WTC11 (cell line): ENCODE results near the gene ABLIM2. TPM values are rescaled to one million over a fixed set of nuclear protein-coding genes. Genes with fewer than 3 reads are reported as not detected.

Experiments used
- ATAC-seq: fragments of 200-7000 bp; cut with Tn5 transposase; 2 replicates; pipeline ENCODE4 v1.10.0; 2021; ENCODE audit warnings: mild to moderate bottlenecking, moderate library complexity
- CTCF ChIA-PET: fragments of 300-600 bp; sonication (Branson Sonifier 250); formaldehyde crosslinking; loops from one replicate; lab custom pipeline; 2021; ENCODE audit warnings: antibody characterized with exemption; lab: Charles Lee
- POLR2A ChIA-PET: fragments of 350-600 bp; sonication (Branson Sonifier 250); formaldehyde crosslinking; loops from one replicate; lab custom pipeline; 2021; ENCODE audit warnings: antibody characterized with exemption; lab: Charles Lee
- DNase-seq: peaks from one replicate; pipeline ENCODE4 v3.0.0; 2021; ENCODE audit warnings: low spot score
- H3K27ac Mint-ChIP-seq: 2 replicates; pipeline ENCODE4 v1.8.0; 2021; ENCODE audit warnings: mixed read lengths
- H3K27me3 Mint-ChIP-seq: 2 replicates; pipeline ENCODE4 v1.8.0; 2021; ENCODE audit warnings: low read depth, mild to moderate bottlenecking, moderate library complexity, mixed read lengths
- H3K36me3 Mint-ChIP-seq: 2 replicates; pipeline ENCODE4 v1.8.0; 2021; ENCODE audit warnings: mixed read lengths
- H3K4me1 Mint-ChIP-seq: 2 replicates; pipeline ENCODE4 v1.8.0; 2022; ENCODE audit warnings: mixed read lengths
- H3K4me3 Mint-ChIP-seq: 2 replicates; pipeline ENCODE4 v1.8.0; 2021; ENCODE audit warnings: mild to moderate bottlenecking, moderate library complexity, mixed read lengths
- H3K9me3 Mint-ChIP-seq: 2 replicates; pipeline ENCODE4 v1.8.0; 2021; ENCODE audit warnings: mixed read lengths
- CREM ChIP-seq: sonication (generic); formaldehyde crosslinking; IDR thresholded peaks from 2 replicates; pipeline ENCODE4 v1.8.1; 2022; ENCODE audit warnings: mild to moderate bottlenecking, missing genetic modification reagents, moderate library complexity
- EMX1 ChIP-seq: fragments of 250-450 bp; sonication (Bioruptor Pico); IDR thresholded peaks from 2 replicates; pipeline ENCODE4 v1.8.0; 2021; ENCODE audit warnings: mild to moderate bottlenecking
- GRHL2 ChIP-seq: fragments of 250-450 bp; sonication (Bioruptor Pico); IDR thresholded peaks from 2 replicates; pipeline ENCODE4 v1.8.0; 2022; ENCODE audit warnings: mild to moderate bottlenecking, moderate library complexity; ENCODE audit not compliant: insufficient replicate concordance, severe bottlenecking
- MXD4 ChIP-seq: fragments of 250-450 bp; sonication (Bioruptor Pico); IDR thresholded peaks from 2 replicates; pipeline ENCODE4 v1.8.0; 2021; ENCODE audit warnings: mild to moderate bottlenecking, moderate library complexity, borderline replicate concordance
- NFATC4 ChIP-seq: fragments of 250-450 bp; sonication (Bioruptor Pico); IDR thresholded peaks from 2 replicates; pipeline ENCODE4 v1.9.0; 2021; ENCODE audit warnings: mild to moderate bottlenecking
- NFE2L1 ChIP-seq: sonication (generic); formaldehyde crosslinking; IDR thresholded peaks from 2 replicates; pipeline ENCODE4 v1.8.1; 2023; ENCODE audit warnings: missing genetic modification reagents
- NR1H2 ChIP-seq: sonication (generic); formaldehyde crosslinking; IDR thresholded peaks from 2 replicates; pipeline ENCODE4 v1.9.0; 2021; ENCODE audit warnings: mild to moderate bottlenecking, moderate library complexity, missing genetic modification reagents
- NR2C2 ChIP-seq: sonication (generic); formaldehyde crosslinking; IDR thresholded peaks from 2 replicates; pipeline ENCODE4 v1.8.0; 2022; ENCODE audit warnings: mild to moderate bottlenecking, missing genetic modification reagents
- SP1 ChIP-seq: sonication (generic); formaldehyde crosslinking; conservative IDR thresholded peaks from 2 replicates; pipeline ENCODE4 v1.8.1; 2022; ENCODE audit warnings: missing genetic modification reagents
- TP53 ChIP-seq: sonication (generic); formaldehyde crosslinking; IDR thresholded peaks from 2 replicates; pipeline ENCODE4 v1.8.1; 2023; ENCODE audit warnings: mild to moderate bottlenecking, missing genetic modification reagents
- ZNF138 ChIP-seq: sonication (generic); formaldehyde crosslinking; conservative IDR thresholded peaks from 2 replicates; pipeline ENCODE4 v1.8.1; 2022; ENCODE audit warnings: mild to moderate bottlenecking, moderate library complexity, missing genetic modification reagents
- ZNF232 ChIP-seq: sonication (generic); formaldehyde crosslinking; IDR thresholded peaks from 2 replicates; pipeline ENCODE4 v1.8.0; 2022; ENCODE audit warnings: mild to moderate bottlenecking, missing genetic modification reagents
- ZNF396 ChIP-seq: fragments of 250-450 bp; sonication (Bioruptor Pico); IDR thresholded peaks from 2 replicates; pipeline ENCODE4 v1.8.0; 2021; ENCODE audit warnings: mild to moderate bottlenecking, moderate library complexity, borderline replicate concordance
- total RNA-seq: library from RNA; stranded (reverse); gene quantifications from 3 replicates; pipeline ENCODE4 v1.2.3, GENCODE V29; 2021
- TF ChIP-seq, protein P1 (sequence below): fragments of 250-450 bp; sonication (Bioruptor Pico); IDR thresholded peaks from 2 replicates; pipeline ENCODE4 v1.8.0; 2021; ENCODE audit warnings: mild to moderate bottlenecking
- TF ChIP-seq, protein P2 (sequence below): sonication (generic); formaldehyde crosslinking; IDR thresholded peaks from 2 replicates; pipeline ENCODE4 v1.8.0; 2022; ENCODE audit warnings: mild to moderate bottlenecking, missing genetic modification reagents
- TF ChIP-seq, protein P3 (sequence below): sonication (generic); formaldehyde crosslinking; IDR thresholded peaks from 2 replicates; pipeline ENCODE4 v1.8.0; 2022; ENCODE audit warnings: mild to moderate bottlenecking, missing genetic modification reagents
- TF ChIP-seq, protein P4 (sequence below): sonication (generic); formaldehyde crosslinking; IDR thresholded peaks from 2 replicates; pipeline ENCODE4 v1.8.1; 2023; ENCODE audit warnings: mild to moderate bottlenecking, missing genetic modification reagents
- TF ChIP-seq, protein P5 (sequence below): sonication (generic); formaldehyde crosslinking; IDR thresholded peaks from 2 replicates; pipeline ENCODE4 v1.8.1; 2022; ENCODE audit warnings: mild to moderate bottlenecking, missing genetic modification reagents, moderate library complexity, borderline replicate concordance
- TF ChIP-seq, protein P6 (sequence below): sonication (generic); formaldehyde crosslinking; IDR thresholded peaks from 2 replicates; pipeline ENCODE4 v1.8.1; 2023; ENCODE audit warnings: mild to moderate bottlenecking, missing genetic modification reagents
- TF ChIP-seq, protein P7 (sequence below): sonication (generic); formaldehyde crosslinking; conservative IDR thresholded peaks from 2 replicates; pipeline ENCODE4 v1.8.1; 2022; ENCODE audit warnings: mild to moderate bottlenecking, missing genetic modification reagents
- TF ChIP-seq, protein P8 (sequence below): sonication (generic); formaldehyde crosslinking; IDR thresholded peaks from 2 replicates; pipeline ENCODE4 v1.8.0; 2022; ENCODE audit warnings: missing genetic modification reagents
- TF ChIP-seq, protein P9 (sequence below): sonication (generic); formaldehyde crosslinking; IDR thresholded peaks from 2 replicates; pipeline ENCODE4 v1.8.1; 2023; ENCODE audit warnings: mild to moderate bottlenecking, moderate library complexity, missing genetic modification reagents
- TF ChIP-seq, protein P10 (sequence below): sonication (generic); formaldehyde crosslinking; IDR thresholded peaks from 2 replicates; pipeline ENCODE4 v1.8.1; 2023; ENCODE audit warnings: mild to moderate bottlenecking, missing genetic modification reagents, moderate library complexity

Gene ABLIM2
- total RNA-seq, 1 experiment from 2014 or later = 2.6 TPM

DNA sequence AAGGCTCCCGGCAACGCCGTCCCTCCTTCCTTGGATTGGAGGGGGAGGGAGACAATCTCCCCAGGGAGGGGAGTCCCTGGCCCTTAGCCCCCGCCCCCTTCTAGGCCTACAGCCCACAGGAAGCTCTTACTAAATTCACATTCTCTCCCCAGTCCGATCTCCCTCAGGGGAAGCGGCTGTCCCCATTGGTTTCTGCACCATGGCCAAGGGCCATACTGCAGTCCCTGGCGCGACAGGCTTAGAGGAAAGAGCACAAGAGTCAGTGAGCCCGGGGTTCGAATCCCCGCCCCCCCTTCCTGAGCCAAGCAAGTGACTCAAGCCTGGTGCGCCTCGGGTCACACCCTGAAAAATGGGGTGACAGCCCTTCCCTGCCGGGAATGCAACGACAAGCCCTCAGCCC is 1.1 kb downstream of the ABLIM2 start (continued):
- TF ChIP-seq GRHL2 (CRISPR knock-in tag) = no peak
- TF ChIP-seq, protein P1, sequence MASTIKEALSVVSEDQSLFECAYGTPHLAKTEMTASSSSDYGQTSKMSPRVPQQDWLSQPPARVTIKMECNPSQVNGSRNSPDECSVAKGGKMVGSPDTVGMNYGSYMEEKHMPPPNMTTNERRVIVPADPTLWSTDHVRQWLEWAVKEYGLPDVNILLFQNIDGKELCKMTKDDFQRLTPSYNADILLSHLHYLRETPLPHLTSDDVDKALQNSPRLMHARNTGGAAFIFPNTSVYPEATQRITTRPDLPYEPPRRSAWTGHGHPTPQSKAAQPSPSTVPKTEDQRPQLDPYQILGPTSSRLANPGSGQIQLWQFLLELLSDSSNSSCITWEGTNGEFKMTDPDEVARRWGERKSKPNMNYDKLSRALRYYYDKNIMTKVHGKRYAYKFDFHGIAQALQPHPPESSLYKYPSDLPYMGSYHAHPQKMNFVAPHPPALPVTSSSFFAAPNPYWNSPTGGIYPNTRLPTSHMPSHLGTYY (CRISPR knock-in tag) = no peak
- no peak for TF ChIP-seq NR1H2
- TF ChIP-seq ZNF138 = no peak
- no peak for TF ChIP-seq TP53 (CRISPR knock-in tag)
- no peak for TF ChIP-seq NFE2L1 (CRISPR knock-in tag)
- no peak for TF ChIP-seq ZNF232 (CRISPR knock-in tag)
- TF ChIP-seq, protein P2, sequence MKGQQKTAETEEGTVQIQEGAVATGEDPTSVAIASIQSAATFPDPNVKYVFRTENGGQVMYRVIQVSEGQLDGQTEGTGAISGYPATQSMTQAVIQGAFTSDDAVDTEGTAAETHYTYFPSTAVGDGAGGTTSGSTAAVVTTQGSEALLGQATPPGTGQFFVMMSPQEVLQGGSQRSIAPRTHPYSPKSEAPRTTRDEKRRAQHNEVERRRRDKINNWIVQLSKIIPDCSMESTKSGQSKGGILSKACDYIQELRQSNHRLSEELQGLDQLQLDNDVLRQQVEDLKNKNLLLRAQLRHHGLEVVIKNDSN (CRISPR knock-in tag) = no peak
- TF ChIP-seq ZNF396 (CRISPR knock-in tag) = no peak
- TF ChIP-seq NFATC4 = no peak
- TF ChIP-seq SP1 = no peak
- no peak for TF ChIP-seq CREM (CRISPR knock-in tag)
- TF ChIP-seq NR2C2 (CRISPR knock-in tag) = no peak
- TF ChIP-seq, protein P3, sequence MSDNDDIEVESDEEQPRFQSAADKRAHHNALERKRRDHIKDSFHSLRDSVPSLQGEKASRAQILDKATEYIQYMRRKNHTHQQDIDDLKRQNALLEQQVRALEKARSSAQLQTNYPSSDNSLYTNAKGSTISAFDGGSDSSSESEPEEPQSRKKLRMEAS (CRISPR knock-in tag) = no peak
- TF ChIP-seq, protein P4, sequence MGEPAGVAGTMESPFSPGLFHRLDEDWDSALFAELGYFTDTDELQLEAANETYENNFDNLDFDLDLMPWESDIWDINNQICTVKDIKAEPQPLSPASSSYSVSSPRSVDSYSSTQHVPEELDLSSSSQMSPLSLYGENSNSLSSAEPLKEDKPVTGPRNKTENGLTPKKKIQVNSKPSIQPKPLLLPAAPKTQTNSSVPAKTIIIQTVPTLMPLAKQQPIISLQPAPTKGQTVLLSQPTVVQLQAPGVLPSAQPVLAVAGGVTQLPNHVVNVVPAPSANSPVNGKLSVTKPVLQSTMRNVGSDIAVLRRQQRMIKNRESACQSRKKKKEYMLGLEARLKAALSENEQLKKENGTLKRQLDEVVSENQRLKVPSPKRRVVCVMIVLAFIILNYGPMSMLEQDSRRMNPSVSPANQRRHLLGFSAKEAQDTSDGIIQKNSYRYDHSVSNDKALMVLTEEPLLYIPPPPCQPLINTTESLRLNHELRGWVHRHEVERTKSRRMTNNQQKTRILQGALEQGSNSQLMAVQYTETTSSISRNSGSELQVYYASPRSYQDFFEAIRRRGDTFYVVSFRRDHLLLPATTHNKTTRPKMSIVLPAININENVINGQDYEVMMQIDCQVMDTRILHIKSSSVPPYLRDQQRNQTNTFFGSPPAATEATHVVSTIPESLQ = no peak

DNA sequence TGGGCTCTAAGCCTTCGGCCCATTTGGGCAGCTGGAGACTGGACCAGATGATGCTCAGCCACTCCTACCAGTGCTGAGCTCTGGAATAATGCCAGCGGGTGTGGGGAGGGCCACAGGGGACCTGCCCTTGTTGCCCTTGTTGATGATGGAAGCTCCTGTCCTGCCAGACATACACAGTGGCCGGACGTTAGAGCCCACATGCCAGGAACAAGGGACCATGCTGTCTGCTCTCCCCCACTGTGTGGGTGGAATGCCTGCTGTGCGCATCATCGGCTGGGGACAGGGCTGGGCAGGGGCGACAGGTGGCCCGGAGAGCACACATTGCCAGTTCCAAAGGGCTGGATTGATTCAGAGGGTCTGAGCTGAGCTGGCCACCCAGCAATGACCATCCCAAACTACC is 2.0 kb downstream of the ABLIM2 start:
- no peaks in the 10 kb centered on the region for H3K36me3 Mint-ChIP-seq
- no peak for ATAC-seq
- ChIA-PET POLR2A (no interaction called here), CTCF (interaction anchor here (0.7 to 1.1 kb wide), 3 partner anchors 9 to 109 kb away, joined by 3 to 5 read pairs (median 3); no protein-coding TSS in a partner anchor)
- no peak for DNase-seq
- H3K27me3 Mint-ChIP-seq = peaks cover 41% of the 10 kb centered on the region
- no peak overlapping the region for H3K4me3 Mint-ChIP-seq
- no peak overlapping the region for H3K27ac Mint-ChIP-seq
- H3K4me1 Mint-ChIP-seq = peaks cover 11% of the 10 kb centered on the region
- H3K9me3 Mint-ChIP-seq = no peaks in the 10 kb centered on the region
- TF ChIP-seq, protein P5, sequence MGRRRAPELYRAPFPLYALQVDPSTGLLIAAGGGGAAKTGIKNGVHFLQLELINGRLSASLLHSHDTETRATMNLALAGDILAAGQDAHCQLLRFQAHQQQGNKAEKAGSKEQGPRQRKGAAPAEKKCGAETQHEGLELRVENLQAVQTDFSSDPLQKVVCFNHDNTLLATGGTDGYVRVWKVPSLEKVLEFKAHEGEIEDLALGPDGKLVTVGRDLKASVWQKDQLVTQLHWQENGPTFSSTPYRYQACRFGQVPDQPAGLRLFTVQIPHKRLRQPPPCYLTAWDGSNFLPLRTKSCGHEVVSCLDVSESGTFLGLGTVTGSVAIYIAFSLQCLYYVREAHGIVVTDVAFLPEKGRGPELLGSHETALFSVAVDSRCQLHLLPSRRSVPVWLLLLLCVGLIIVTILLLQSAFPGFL = no peak
- TF ChIP-seq, protein P6, sequence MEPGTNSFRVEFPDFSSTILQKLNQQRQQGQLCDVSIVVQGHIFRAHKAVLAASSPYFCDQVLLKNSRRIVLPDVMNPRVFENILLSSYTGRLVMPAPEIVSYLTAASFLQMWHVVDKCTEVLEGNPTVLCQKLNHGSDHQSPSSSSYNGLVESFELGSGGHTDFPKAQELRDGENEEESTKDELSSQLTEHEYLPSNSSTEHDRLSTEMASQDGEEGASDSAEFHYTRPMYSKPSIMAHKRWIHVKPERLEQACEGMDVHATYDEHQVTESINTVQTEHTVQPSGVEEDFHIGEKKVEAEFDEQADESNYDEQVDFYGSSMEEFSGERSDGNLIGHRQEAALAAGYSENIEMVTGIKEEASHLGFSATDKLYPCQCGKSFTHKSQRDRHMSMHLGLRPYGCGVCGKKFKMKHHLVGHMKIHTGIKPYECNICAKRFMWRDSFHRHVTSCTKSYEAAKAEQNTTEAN (CRISPR knock-in tag) = no peak
- TF ChIP-seq MXD4 = no peak
- no peak for TF ChIP-seq ZNF396 (CRISPR knock-in tag)
- no peak for TF ChIP-seq CREM (CRISPR knock-in tag)
- TF ChIP-seq, protein P7, sequence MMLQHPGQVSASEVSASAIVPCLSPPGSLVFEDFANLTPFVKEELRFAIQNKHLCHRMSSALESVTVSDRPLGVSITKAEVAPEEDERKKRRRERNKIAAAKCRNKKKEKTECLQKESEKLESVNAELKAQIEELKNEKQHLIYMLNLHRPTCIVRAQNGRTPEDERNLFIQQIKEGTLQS = no peak
- TF ChIP-seq, protein P8, sequence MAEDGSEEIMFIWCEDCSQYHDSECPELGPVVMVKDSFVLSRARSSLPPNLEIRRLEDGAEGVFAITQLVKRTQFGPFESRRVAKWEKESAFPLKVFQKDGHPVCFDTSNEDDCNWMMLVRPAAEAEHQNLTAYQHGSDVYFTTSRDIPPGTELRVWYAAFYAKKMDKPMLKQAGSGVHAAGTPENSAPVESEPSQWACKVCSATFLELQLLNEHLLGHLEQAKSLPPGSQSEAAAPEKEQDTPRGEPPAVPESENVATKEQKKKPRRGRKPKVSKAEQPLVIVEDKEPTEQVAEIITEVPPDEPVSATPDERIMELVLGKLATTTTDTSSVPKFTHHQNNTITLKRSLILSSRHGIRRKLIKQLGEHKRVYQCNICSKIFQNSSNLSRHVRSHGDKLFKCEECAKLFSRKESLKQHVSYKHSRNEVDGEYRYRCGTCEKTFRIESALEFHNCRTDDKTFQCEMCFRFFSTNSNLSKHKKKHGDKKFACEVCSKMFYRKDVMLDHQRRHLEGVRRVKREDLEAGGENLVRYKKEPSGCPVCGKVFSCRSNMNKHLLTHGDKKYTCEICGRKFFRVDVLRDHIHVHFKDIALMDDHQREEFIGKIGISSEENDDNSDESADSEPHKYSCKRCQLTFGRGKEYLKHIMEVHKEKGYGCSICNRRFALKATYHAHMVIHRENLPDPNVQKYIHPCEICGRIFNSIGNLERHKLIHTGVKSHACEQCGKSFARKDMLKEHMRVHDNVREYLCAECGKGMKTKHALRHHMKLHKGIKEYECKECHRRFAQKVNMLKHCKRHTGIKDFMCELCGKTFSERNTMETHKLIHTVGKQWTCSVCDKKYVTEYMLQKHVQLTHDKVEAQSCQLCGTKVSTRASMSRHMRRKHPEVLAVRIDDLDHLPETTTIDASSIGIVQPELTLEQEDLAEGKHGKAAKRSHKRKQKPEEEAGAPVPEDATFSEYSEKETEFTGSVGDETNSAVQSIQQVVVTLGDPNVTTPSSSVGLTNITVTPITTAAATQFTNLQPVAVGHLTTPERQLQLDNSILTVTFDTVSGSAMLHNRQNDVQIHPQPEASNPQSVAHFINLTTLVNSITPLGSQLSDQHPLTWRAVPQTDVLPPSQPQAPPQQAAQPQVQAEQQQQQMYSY (CRISPR knock-in tag) = no peak
- no peak for TF ChIP-seq EMX1 (CRISPR knock-in tag)
- no peak for TF ChIP-seq NR1H2
- TF ChIP-seq, protein P9, sequence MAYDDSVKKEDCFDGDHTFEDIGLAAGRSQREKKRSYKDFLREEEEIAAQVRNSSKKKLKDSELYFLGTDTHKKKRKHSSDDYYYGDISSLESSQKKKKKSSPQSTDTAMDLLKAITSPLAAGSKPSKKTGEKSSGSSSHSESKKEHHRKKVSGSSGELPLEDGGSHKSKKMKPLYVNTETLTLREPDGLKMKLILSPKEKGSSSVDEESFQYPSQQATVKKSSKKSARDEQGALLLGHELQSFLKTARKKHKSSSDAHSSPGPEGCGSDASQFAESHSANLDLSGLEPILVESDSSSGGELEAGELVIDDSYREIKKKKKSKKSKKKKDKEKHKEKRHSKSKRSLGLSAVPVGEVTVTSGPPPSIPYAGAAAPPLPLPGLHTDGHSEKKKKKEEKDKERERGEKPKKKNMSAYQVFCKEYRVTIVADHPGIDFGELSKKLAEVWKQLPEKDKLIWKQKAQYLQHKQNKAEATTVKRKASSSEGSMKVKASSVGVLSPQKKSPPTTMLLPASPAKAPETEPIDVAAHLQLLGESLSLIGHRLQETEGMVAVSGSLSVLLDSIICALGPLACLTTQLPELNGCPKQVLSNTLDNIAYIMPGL (CRISPR knock-in tag) = no peak
- TF ChIP-seq, protein P10, sequence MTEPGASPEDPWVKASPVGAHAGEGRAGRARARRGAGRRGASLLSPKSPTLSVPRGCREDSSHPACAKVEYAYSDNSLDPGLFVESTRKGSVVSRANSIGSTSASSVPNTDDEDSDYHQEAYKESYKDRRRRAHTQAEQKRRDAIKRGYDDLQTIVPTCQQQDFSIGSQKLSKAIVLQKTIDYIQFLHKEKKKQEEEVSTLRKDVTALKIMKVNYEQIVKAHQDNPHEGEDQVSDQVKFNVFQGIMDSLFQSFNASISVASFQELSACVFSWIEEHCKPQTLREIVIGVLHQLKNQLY (CRISPR knock-in tag) = no peak
- TF ChIP-seq NFE2L1 (CRISPR knock-in tag) = no peak
